Measurements from ENCODE around the gene SPTLC1.
"Not testable (repeated sequence)": the region's sequence is repeated elsewhere in the genome, so short reads cannot be mapped to it uniquely, and the experiment has no call there.

SPTLC1 gene, protein sequence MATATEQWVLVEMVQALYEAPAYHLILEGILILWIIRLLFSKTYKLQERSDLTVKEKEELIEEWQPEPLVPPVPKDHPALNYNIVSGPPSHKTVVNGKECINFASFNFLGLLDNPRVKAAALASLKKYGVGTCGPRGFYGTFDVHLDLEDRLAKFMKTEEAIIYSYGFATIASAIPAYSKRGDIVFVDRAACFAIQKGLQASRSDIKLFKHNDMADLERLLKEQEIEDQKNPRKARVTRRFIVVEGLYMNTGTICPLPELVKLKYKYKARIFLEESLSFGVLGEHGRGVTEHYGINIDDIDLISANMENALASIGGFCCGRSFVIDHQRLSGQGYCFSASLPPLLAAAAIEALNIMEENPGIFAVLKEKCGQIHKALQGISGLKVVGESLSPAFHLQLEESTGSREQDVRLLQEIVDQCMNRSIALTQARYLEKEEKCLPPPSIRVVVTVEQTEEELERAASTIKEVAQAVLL

GRCh38 chr9:92115071-92115858, at the start of gene SPTLC1:
Gene SPTLC1, minus strand, starts transcription at chr9:92115413. Its CDS starts 43 bp downstream, at chr9:92115370.
- peak; percentile 90 to 94 for DNase-seq

- DNase-seq = no peak
Measured at GRCh38 chr9:92164975-92165374, 49.8 kb upstream of the SPTLC1 start.

- DNase-seq = no peak
Measured at GRCh38 chr9:92164490-92164889, 49.3 kb upstream of the SPTLC1 start.

- DNase-seq = no peak
Measured at GRCh38 chr9:92163276-92163675, 48.1 kb upstream of the SPTLC1 start.

DNA sequence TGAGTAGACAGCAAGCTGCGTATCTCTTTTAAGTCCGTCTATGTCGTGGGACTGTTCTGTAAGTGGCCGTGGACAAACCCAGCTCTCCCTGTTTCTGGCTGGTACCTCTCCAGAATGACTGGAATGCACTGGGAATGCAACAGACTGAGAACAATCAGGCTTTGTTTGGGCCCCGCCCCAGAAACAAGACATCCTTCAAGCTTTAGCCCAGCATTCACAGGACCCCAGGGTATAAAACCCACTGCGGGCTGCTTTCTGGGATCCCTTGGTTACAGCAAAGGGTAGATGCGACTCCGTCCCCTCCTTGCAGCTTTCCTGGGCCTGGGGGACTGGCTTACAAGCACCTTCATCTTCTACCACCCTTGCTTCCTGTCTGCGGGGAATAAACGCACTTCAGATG, 45.6 kb upstream of the SPTLC1 start:
- no peak for DNase-seq

GRCh38 chr9:92159058-92159457, 43.8 kb upstream of the SPTLC1 start:
- no peak for DNase-seq

- no peak for DNase-seq
Measured at GRCh38 chr9:92158097-92158601, 42.9 kb upstream of the SPTLC1 start.

GRCh38 chr9:92155736-92156135, 40.5 kb upstream of the SPTLC1 start:
- not testable (repeated sequence) for DNase-seq

GRCh38 chr9:92155221-92155620, 40.0 kb upstream of the SPTLC1 start:
- no peak for DNase-seq

- not testable (repeated sequence) for DNase-seq
Measured at GRCh38 chr9:92153466-92154415, 38.5 kb upstream of the SPTLC1 start.

DNA sequence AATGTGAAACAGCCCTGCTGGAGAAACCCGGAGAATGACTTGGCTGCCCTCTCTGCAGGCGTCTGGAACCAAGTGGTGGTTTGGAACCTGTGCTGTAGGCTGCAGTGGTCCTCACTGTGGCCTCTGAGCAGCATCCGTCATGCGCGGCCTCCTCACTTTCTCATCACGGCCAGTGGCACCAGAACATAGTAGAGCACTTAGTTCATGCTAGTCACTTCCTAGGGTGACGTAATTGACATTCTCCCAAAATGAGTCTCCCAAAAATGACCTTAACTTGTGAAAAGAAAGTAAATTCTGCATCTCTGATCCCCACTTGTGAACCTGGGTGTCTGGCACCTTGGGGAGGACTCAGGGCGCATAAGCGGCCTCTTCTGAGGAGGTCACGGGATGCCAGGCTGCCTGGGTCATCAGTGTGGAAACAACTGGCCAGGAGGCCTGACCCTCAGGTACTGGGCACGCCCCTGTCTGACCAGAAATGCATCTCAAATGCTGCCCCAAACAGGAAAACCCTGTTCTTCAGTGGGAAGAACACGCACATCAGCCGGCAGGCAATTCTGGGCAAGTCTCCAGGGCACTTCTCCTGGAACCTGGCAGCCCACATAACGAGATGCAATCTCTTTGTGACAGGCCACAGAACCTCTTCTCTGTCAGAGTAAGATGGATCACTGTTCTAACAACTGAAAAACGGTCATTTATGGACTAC, 36.6 kb upstream of the SPTLC1 start:
- no peak for DNase-seq

DNA sequence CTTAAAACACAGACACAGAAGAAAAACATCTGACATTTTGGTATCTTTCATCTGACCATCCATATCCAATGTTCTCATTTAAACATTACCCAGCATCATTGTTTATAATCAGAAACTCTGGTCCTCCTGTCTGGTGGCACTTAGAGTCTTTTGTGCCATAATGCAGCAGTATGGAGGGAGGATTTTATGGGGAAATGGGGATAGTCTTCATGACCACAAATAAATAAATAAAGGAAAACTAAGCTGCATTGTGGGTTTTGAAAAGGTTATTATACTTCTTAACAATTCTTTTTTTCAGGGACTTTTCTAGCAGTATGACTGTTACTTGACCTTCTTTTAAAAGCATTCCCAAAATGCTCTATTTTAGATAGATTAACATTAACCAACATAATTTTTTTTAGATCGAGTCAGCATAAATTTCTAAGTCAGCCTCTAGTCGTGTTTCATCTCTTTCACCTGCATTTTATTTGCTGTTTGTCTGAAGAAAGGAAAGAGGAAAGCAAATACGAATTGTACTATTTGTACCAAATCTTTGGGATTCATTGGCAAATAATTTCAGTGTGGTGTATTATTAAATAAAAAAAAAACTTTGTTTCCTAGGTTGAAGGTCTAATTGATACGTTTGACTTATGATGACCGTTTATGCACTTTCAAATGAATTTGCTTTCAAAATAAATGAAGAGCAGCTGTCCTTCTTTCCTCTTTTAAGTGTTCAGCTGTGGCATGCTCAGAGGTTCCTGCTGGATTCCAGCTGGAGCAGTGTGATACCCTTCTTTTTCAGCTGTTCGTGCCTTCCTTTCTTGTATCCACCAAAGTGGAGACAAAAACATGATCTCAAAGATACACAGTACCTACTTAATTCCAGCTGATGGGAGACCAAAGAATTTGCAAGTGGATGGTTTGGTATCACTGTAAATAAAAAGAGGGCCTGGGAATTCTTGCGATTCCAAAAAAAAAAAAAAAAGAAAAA, 35.6 kb upstream of the SPTLC1 start:
- DNase-seq = not testable (repeated sequence)

- no peak for DNase-seq
Measured at GRCh38 chr9:92147852-92148180, 32.6 kb upstream of the SPTLC1 start.

- DNase-seq = peak; percentile 9 to 23
Measured at GRCh38 chr9:92147030-92147851, 32.0 kb upstream of the SPTLC1 start.

GRCh38 chr9:92146610-92147009, 31.4 kb upstream of the SPTLC1 start:
- DNase-seq = peak; percentile 30 to 38

GRCh38 chr9:92145784-92146183, 30.6 kb upstream of the SPTLC1 start:
- not testable (repeated sequence) for DNase-seq

DNA sequence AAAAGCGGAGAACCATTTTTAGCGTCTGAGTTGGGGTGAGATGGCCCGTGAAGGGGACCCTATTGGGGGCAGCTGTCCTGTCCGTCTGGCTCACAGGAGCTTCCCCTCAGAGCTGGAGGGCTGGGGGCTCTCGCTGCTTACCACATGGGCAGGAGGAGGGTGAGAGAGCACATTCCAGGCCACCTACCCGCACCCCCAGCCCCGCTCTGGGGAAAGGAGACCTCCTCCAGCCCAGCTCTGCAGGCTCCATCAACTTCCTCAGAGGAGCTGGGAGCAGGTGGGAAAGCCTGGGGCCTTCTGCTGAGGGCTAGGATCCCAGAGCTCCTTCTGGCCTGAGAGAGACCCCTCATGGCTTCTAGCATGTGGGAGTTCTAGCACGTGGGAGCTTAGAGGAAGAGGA, 27.1 kb upstream of the SPTLC1 start:
- DNase-seq = no peak

GRCh38 chr9:92141144-92142129, 26.2 kb upstream of the SPTLC1 start:
- no peak for DNase-seq

DNA sequence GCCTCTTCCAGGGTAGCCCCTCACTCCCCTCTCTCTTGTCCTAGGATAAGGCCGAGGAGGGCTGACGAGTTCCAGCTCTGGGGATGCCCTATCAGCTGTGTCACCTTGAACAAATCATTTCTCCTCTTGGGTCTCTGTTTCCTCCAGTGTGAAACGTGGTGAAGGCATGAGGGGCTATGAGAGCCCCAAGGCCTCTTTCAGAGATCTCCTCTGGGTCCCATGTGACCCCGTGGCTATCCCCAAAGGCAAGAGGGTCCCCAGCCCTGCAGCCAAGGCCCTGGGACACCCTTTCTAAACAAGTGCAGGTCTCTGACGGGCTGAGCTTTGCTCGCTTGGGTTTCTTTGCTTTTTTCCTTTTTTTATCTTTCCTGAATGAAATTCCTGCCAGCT, 25.5 kb upstream of the SPTLC1 start:
- DNase-seq = no peak

All from Kasumi-1 (cell line).